Measurements from ENCODE around the gene LMOD1.

LMOD1 gene

DNA sequence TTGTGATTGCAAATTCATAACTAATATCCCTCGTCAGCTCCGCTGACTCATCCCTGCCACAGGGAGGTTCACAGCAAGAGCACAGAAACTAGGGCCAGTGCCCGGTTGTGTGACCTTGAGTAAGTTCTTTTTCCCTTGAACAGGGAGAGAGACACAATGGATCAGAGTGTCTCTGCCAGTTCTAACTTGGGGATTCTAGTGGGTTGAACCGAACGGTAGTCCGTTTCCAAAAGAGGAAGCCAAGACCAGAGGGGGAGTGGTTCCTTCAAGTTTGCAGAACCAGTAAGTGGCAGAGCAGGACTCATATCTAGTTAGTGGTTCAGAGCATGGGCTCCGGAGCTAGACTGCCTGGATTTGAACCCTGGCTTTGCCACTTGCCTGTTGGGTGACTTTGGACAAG, 62.6 kb downstream of the LMOD1 start:
- H3K4me3 ChIP-seq (ENCODE audit: low read depth, low read length): no peak overlapping the region
- TF ChIP-seq, protein P1, sequence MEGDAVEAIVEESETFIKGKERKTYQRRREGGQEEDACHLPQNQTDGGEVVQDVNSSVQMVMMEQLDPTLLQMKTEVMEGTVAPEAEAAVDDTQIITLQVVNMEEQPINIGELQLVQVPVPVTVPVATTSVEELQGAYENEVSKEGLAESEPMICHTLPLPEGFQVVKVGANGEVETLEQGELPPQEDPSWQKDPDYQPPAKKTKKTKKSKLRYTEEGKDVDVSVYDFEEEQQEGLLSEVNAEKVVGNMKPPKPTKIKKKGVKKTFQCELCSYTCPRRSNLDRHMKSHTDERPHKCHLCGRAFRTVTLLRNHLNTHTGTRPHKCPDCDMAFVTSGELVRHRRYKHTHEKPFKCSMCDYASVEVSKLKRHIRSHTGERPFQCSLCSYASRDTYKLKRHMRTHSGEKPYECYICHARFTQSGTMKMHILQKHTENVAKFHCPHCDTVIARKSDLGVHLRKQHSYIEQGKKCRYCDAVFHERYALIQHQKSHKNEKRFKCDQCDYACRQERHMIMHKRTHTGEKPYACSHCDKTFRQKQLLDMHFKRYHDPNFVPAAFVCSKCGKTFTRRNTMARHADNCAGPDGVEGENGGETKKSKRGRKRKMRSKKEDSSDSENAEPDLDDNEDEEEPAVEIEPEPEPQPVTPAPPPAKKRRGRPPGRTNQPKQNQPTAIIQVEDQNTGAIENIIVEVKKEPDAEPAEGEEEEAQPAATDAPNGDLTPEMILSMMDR (IDR thresholded peaks at IDR 0.05; ENCODE audit: low read depth, low read length, missing control alignments): no peak
- no peak for DNase-seq (ENCODE audit: low read depth)

DNA sequence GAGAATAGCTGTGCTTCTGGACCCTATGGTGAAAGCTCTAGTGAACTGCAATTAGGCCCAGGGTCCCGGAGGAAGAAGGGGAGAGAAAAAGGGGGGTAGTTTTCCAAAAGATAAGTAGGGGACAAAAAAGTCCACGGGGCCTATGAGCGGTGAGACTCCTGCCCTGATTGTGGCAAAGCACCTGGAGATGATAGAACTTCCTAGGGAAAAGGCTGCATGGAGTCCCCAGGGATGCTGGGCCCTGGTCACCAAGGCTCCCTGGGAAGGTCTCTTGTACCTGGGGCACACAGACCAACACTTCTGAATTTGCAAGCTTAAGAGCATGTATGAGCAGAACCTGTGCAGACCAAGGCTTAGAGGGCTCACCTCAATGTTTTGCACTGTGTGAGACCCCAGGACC, 63.1 kb downstream of the LMOD1 start:
- DNase-seq (ENCODE audit: low read depth): no peak
- H3K4me3 ChIP-seq (ENCODE audit: low read depth, low read length): no peak overlapping the region
- TF ChIP-seq, protein P1 (IDR thresholded peaks at IDR 0.05; ENCODE audit: low read depth, low read length, missing control alignments): no peak

DNA sequence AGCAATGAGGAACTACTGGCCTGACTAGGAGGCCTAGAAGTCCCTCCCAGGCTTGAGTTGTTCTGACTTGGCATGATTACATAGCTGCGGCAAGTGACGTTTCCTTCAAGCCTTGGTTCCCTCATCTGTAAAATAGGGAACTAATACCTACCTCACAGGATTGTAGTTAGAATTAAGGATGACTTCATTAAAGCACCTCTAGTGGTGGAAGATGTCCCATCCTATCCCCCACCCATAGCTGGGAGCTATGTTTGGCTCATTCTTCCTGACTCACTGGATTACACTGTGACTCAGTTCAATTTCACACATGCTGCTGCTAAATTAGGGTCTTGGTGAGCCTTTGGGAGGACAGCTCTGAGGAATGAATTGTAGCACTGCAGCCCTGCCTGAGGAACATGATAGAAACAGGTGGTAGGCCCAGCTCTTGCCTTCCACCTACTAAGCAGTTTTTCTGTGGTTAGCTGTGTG, 63.6 kb downstream of the LMOD1 start:
- H3K4me3 ChIP-seq (ENCODE audit: low read depth, low read length): no peak overlapping the region
- TF ChIP-seq, protein P1 (IDR thresholded peaks at IDR 0.05; ENCODE audit: low read depth, low read length, missing control alignments): peak; percentile 28
- DNase-seq (ENCODE audit: low read depth): no peak

DNA sequence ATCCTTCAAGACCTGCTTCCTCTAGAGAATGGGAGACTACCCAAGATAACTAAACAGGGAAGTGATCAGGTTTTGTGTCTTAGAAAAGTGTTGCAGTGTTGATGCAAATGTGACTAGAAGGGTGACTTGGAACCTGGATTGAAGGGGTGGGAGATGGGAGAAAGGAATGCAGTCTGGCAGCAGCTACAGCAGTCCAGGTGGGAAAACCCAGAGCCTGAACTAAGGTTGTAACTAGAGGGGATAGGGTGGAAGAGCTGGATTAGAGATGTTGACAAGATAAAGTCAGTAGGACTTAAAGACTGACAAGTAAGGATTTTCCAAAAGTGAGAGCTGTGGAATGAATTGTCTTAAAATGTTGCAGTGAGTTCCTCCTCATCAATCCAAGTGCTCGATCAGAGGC, 64.7 kb downstream of the LMOD1 start:
- no peak overlapping the region for H3K4me3 ChIP-seq (ENCODE audit: low read depth, low read length)
- no peak for DNase-seq (ENCODE audit: low read depth)
- TF ChIP-seq, protein P1 (IDR thresholded peaks at IDR 0.05; ENCODE audit: low read depth, low read length, missing control alignments): no peak

DNA sequence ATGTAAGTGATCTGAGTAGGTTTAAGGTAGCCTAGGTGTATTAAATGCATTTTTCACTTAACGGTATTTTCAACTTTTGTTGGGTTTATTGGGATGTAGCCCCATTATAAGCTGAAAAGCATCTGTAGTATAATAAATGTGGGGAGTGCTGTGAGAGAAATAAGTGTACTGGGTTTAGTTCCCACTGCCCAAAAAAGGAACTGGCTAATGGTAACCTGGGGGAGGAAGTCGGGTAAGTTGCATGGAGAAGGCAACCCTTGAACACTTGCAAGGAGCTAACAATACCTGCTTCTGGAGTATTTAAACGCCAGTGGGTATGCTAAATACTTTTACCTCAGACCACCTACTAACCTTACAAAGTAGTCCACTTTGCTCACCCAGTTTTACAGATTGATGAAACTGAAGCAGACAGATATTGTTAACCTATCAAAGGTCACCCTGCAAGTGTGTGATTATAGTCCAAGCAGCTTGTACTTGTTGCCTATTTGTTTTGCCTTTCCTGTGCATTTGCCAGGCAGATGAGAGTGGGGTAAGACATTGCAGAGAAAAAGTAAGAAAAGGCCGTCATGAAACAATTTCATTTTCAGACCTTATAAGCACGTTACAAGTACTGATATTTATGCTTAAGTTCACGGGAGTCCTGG, 65.3 kb downstream of the LMOD1 start:
- no peak for DNase-seq (ENCODE audit: low read depth)
- TF ChIP-seq, protein P1 (IDR thresholded peaks at IDR 0.05; ENCODE audit: low read depth, low read length, missing control alignments): no peak
- H3K4me3 ChIP-seq (ENCODE audit: low read depth, low read length): no peak overlapping the region

DNA sequence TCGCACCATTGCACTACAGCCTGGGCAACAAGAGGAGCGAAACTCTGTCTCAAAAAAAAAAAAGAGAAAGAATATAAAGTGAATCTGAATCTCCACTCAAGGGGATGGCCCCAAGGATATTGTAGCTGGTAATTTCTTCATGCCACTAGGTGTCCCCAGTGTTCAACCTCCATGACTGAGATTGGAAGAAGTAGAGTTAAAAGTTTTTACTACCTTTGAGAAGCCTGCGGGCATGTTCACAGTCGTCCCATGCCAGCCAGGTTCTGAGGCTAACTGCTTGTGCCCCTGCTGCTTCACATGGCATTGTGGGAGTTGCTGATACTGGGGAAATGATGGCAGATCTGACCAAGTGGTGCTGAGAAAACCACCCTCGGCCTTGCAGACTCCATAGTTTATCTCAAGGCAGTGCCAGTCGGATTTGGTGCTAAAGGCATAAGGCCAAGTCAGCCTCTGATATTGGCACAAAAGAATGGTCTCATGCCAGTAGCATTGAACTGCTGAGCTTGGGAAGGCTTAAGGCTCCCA, 68.4 kb downstream of the LMOD1 start:
- TF ChIP-seq, protein P1 (IDR thresholded peaks at IDR 0.05; ENCODE audit: low read depth, low read length, missing control alignments): peak; percentile 66
- DNase-seq (ENCODE audit: low read depth): peak; percentile 3
- H3K4me3 ChIP-seq (ENCODE audit: low read depth, low read length): no peak overlapping the region
